Hepatocyte (in vitro differentiated cells): ENCODE measurements around the gene WDFY1. TPM values are rescaled to one million over a fixed set of nuclear protein-coding genes. Genes with fewer than 3 reads are reported as not detected.

Experiments used
- DNase-seq: peaks from one replicate; pipeline ENCODE4 v3.0.0-alpha.2; 2016; ENCODE audit warnings: low spot score
- H2AFZ ChIP-seq: fragments of 200-600 bp; sonication (generic); 2 replicates; pipeline ENCODE4 v1.6.0; 2016; ENCODE audit warnings: antibody characterized with exemption, mild to moderate bottlenecking
- H3K27ac ChIP-seq: fragments of 200-600 bp; sonication (generic); 2 replicates; pipeline ENCODE4 v1.5.1; 2016; ENCODE audit warnings: mild to moderate bottlenecking
- H3K27me3 ChIP-seq: fragments of 200-600 bp; sonication (generic); 2 replicates; pipeline ENCODE4 v1.6.1; 2016
- H3K36me3 ChIP-seq: fragments of 200-600 bp; sonication (generic); replicated peaks from 2 replicates; pipeline ENCODE4 v1.5.1; 2016; ENCODE audit warnings: low read depth; ENCODE audit not compliant: insufficient read depth
- H3K4me1 ChIP-seq: fragments of 200-600 bp; sonication (generic); 2 replicates; pipeline ENCODE4 v1.5.1; 2016; ENCODE audit warnings: mild to moderate bottlenecking, moderate library complexity; ENCODE audit not compliant: insufficient read depth
- H3K4me2 ChIP-seq: fragments of 200-600 bp; sonication (generic); 2 replicates; pipeline ENCODE4 v1.6.0; 2016
- H3K4me3 ChIP-seq: fragments of 200-600 bp; sonication (generic); 2 replicates; pipeline ENCODE4 v1.5.1; 2016; ENCODE audit warnings: mild to moderate bottlenecking
- H3K79me2 ChIP-seq: fragments of 200-600 bp; sonication (generic); 2 replicates; pipeline ENCODE4 v1.6.0; 2017; ENCODE audit warnings: mild to moderate bottlenecking
- H3K9me2 ChIP-seq: fragments of 200-600 bp; sonication (generic); replicated peaks from 2 replicates; pipeline ENCODE4 v1.6.0; 2017; ENCODE audit warnings: mild to moderate bottlenecking; ENCODE audit not compliant: insufficient read depth
- H3K9me3 ChIP-seq: fragments of 200-600 bp; sonication (generic); 2 replicates; pipeline ENCODE4 v1.5.1; 2016; ENCODE audit warnings: low read depth, mild to moderate bottlenecking
- H4K20me1 ChIP-seq: fragments of 200-600 bp; sonication (generic); 2 replicates; pipeline ENCODE4 v1.6.0; 2016; ENCODE audit warnings: mild to moderate bottlenecking; ENCODE audit not compliant: insufficient read depth, poor library complexity, severe bottlenecking
- EZH2 ChIP-seq: fragments of 200-600 bp; sonication (generic); IDR thresholded peaks from 2 replicates; pipeline ENCODE4 v1.6.1; 2016; ENCODE audit warnings: antibody characterized with exemption, mild to moderate bottlenecking, borderline replicate concordance
- EZH2phosphoT487 ChIP-seq: fragments of 200-600 bp; sonication (generic); IDR thresholded peaks from one replicate; pipeline ENCODE4 v1.6.1; 2018; ENCODE audit warnings: antibody characterized with exemption, mild to moderate bottlenecking, low read depth, moderate library complexity; ENCODE audit not compliant: unreplicated experiment, severe bottlenecking
- WGBS: methylation state at CpG from one replicate; pipeline ENCODE4 v1.1.6; 2016; ENCODE audit warnings: low lambda C conversion rate; ENCODE audit errors: missing lambda C conversion rate; 5-methylcytosine and 5-hydroxymethylcytosine counted together
- polyA plus RNA-seq: library from polyadenylated mRNA; unstranded; fragments of >200 nt; fragmentation: Nextera tagmentation; extraction: Ambion mirVana; gene quantifications from 2 replicates; pipeline ENCODE4 v1.2.1, GENCODE V29; 2016
- total RNA-seq: library from RNA; depleted of rRNA; stranded (reverse); fragments of >200 nt; gene quantifications from 2 replicates; pipeline ENCODE4 v1.2.3, GENCODE V29; 2014
- TF ChIP-seq, protein P1 (sequence below): fragments of 200-600 bp; sonication (generic); IDR thresholded peaks from 2 replicates; pipeline ENCODE4 v1.5.1; 2016; ENCODE audit warnings: antibody characterized with exemption, mild to moderate bottlenecking; ENCODE audit not compliant: poor library complexity

WDFY1 gene
- total and polyA plus RNA-seq, 2 experiments from 2014 or later: 45.6 to 68.3 TPM

DNA sequence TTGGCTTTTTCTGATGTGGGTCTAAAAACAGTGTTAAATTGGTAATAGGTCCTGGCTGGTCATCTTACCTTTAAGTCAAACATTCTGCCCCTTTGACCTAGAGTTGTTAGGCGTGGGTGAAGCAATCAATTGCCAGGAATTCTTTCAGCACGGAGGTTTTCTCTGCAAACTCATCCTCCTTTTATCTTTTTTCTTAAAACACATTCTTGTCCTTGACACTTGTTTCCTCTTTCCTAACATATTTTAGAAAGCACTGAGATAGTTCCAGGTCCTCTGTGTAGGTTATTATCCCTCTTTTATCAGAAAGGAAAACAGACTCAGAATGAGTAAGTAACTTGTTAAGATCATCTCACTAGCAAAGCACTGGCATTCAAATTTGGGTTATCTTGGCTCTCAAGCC is 89.1 kb downstream of the WDFY1 start:
- H3K9me2 ChIP-seq: no peaks in the 10 kb centered on the region
- no peaks in the 10 kb centered on the region for H3K36me3 ChIP-seq
- DNase-seq: no peak
- H3K4me2 ChIP-seq: no peak overlapping the region
- H2AFZ ChIP-seq: no peak overlapping the region
- 30% methylated on average over 2 of the region's 2 CpGs for WGBS
- no peak overlapping the region for H3K4me3 ChIP-seq
- TF ChIP-seq EZH2 (no peak), EZH2phosphoT487 (no peak)
- TF ChIP-seq, protein P1, sequence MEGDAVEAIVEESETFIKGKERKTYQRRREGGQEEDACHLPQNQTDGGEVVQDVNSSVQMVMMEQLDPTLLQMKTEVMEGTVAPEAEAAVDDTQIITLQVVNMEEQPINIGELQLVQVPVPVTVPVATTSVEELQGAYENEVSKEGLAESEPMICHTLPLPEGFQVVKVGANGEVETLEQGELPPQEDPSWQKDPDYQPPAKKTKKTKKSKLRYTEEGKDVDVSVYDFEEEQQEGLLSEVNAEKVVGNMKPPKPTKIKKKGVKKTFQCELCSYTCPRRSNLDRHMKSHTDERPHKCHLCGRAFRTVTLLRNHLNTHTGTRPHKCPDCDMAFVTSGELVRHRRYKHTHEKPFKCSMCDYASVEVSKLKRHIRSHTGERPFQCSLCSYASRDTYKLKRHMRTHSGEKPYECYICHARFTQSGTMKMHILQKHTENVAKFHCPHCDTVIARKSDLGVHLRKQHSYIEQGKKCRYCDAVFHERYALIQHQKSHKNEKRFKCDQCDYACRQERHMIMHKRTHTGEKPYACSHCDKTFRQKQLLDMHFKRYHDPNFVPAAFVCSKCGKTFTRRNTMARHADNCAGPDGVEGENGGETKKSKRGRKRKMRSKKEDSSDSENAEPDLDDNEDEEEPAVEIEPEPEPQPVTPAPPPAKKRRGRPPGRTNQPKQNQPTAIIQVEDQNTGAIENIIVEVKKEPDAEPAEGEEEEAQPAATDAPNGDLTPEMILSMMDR: no peak
- H4K20me1 ChIP-seq: no peaks in the 10 kb centered on the region
- H3K79me2 ChIP-seq: no peaks in the 10 kb centered on the region
- peaks cover 11% of the 10 kb centered on the region for H3K4me1 ChIP-seq
- H3K27me3 ChIP-seq: no peaks in the 10 kb centered on the region
- peak overlapping the region; percentile 37 for H3K27ac ChIP-seq
- H3K9me3 ChIP-seq: no peaks in the 10 kb centered on the region

DNA sequence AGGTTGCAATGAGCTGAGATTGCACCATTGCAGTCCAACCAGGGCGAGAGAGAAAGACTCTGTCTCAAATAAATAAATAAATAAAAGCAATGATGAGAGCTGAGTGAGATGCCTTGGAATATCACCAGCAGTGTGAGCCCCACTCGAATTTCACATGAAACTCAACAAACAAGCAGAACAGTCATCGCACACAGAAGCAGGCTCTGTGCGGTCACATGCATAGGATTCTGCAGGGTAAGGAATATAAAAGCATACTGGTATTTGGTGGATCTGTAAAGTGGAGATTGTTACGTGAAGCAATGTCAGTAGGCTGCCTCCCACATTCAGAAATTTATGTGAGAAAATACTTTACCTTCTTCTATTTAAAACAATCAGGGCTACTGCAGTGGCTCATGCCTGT is 89.7 kb downstream of the WDFY1 start:
- DNase-seq: no peak
- Histone ChIP-seq H3K27me3 (no peaks in the 10 kb centered on the region), H3K4me1 (peaks cover 5% of the 10 kb centered on the region), H3K9me2 (no peaks in the 10 kb centered on the region), H3K27ac (peak overlapping the region; percentile 37), H3K36me3 (no peaks in the 10 kb centered on the region), H3K79me2 (no peaks in the 10 kb centered on the region), H4K20me1 (no peaks in the 10 kb centered on the region), H2AFZ (no peak overlapping the region), H3K4me2 (no peak overlapping the region), H3K9me3 (no peaks in the 10 kb centered on the region), H3K4me3 (no peak overlapping the region)
- 86% methylated on average over 5 of the region's 5 CpGs for WGBS
- TF ChIP-seq EZH2phosphoT487: no peak
- TF ChIP-seq, protein P1: no peak

DNA sequence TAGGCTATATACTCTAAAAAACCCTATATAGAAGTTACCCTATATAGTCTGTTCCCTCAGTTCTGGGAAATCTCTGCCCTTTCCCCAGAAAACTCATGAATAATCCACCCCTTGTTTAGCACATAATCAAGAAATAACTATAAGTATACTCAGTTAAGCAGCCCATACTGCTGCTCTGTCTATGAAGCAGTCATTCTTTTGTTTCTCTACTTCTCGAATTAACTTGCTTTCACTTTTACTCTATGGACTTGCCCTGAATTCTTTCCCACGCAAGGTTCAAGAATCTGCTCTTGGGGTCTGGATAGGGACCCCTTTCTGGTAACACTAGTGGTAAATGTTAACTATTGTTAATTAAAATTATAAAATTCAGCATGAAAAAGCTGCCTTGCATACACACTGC is 90.4 kb downstream of the WDFY1 start:
- H3K9me2 ChIP-seq: no peaks in the 10 kb centered on the region
- no peaks in the 10 kb centered on the region for H4K20me1 ChIP-seq
- DNase-seq: no peak
- H3K4me2 ChIP-seq: no peak overlapping the region
- no peaks in the 10 kb centered on the region for H3K9me3 ChIP-seq
- H3K27ac ChIP-seq: no peak overlapping the region
- no peaks in the 10 kb centered on the region for H3K36me3 ChIP-seq
- 95% methylated on average over 2 of the region's 2 CpGs for WGBS
- H3K79me2 ChIP-seq: no peaks in the 10 kb centered on the region
- H3K27me3 ChIP-seq: no peaks in the 10 kb centered on the region
- H3K4me1 ChIP-seq: peaks cover 4% of the 10 kb centered on the region
- no peak overlapping the region for H2AFZ ChIP-seq
- TF ChIP-seq EZH2phosphoT487 (no peak), EZH2 (no peak)
- TF ChIP-seq, protein P1: no peak
- no peak overlapping the region for H3K4me3 ChIP-seq

DNA sequence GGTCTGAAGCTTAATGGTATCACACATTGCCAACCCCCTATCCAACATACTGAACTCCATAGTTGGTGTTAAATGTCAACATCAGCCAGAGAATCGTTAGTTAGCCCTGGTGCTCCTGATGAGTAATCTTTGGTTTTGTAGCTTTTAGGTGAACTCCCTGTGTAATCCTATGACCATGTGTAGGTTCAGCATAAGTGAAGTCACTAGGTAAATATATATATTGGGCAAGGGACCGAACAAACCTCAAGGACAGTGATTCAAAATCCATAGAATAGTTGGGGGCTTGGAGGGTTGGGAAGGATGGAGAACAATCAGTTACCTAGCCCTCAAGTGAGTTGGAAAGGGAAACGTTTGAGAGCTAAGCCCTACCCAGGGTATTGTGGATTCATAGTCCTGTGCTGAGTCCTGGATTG is 91.7 kb downstream of the WDFY1 start:
- DNase-seq: no peak
- H3K4me3 ChIP-seq: no peak overlapping the region
- WGBS: 64% methylated on average over 3 of the region's 3 CpGs
- H3K79me2 ChIP-seq: no peaks in the 10 kb centered on the region
- H3K9me3 ChIP-seq: no peaks in the 10 kb centered on the region
- no peaks in the 10 kb centered on the region for H4K20me1 ChIP-seq
- no peak overlapping the region for H3K4me2 ChIP-seq
- no peak overlapping the region for H2AFZ ChIP-seq
- H3K27ac ChIP-seq: no peak overlapping the region
- no peaks in the 10 kb centered on the region for H3K9me2 ChIP-seq
- H3K27me3 ChIP-seq: no peaks in the 10 kb centered on the region
- H3K4me1 ChIP-seq: peaks cover 4% of the 10 kb centered on the region
- no peak for TF ChIP-seq EZH2phosphoT487
- no peak for TF ChIP-seq EZH2
- TF ChIP-seq, protein P1: no peak
- no peaks in the 10 kb centered on the region for H3K36me3 ChIP-seq
